ENCODE data around the gene CEACAM19. TPM values are rescaled to one million over a fixed set of nuclear protein-coding genes. Genes with fewer than 3 reads are reported as not detected.

Gene CEACAM19
- polyA plus RNA-seq, 2 donors: 5.6 to 7.5 TPM

DNA sequence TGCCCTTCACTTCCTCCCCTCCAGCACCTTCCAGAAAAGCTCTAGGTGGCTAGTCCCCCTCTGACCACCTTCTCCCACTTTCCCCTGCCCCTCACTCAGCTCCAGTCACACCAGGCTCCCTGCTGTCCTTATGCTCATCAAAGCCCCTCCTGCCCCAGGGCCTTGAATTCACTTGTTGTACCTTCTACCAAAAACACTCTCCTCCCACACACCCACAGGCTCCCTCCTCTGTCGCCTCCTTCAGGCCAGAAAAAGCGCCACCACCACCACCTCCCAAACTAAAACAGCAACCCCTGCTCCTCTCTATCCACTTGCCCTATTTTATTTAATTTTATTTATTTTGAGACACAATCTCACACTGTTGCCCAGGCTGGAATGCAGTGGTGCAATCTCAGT is 22.9 kb downstream of the CEACAM19 start:
- peaks cover 0 to 14% of the 10 kb centered on the region in 2 donors for H3K4me1 ChIP-seq (ENCODE audit: control insufficient read depth in 2 of 2, insufficient read depth in 2 of 2, low read length in 1 of 2)
- 78 to 90% methylated on average over 2 of the region's 2 CpGs for WGBS, 2 donors

DNA sequence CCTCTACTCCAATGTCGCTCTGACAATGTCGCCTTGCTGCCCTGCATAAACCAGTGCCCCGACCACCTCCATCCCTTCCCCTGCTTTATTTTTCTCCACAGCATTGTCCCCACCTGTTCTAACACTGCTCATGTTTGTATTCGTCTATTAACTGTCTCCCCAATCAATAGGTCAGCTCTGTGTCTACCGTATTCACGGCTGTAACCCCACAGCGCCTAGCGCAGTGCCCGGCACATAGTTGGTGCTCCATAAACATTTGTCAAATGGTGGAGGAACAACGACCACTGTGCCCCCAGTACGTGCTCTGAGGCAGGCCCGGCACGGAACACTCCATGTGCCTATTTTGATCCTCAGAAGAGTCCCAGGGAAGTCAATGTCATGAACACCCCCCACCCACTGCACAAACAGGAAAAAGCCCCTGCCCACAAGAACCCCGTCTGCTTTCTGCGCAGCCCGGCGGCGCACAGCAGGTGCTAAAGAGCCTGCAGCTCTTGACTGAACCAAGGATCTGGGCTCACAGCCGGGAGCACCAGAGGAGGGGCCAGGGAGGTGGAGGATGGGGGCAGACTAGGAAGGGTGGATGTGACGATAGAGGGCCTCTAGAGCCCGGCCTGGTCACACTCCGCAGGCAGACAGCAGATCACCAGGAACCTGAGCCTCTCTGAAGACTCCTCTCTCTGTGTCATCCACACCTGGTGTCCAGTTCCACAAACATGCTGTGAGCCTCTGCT is 25.8 kb downstream of the CEACAM19 start:
- 60 to 70% methylated on average over 22 of the region's 22 CpGs for WGBS, 2 donors
- H3K27me3 ChIP-seq (ENCODE audit: control insufficient read depth in 1 of 2, insufficient read depth in 2 of 2, low read length in 2 of 2): no peaks in the 10 kb centered on the region

More for the DNA sequence above, 22.9 kb downstream of the CEACAM19 start:
- Histone ChIP-seq H3K9me3 (ENCODE audit: control insufficient read depth in 2 of 2, insufficient read depth in 1 of 2, low read depth in 1 of 2, low read length in 1 of 2) (no peaks in the 10 kb centered on the region), H3K27ac (ENCODE audit: low read depth in 2 of 2, low read length in 1 of 2) (no peak overlapping the region), H3K4me3 (ENCODE audit: low read depth in 1 of 2, low read length in 2 of 2) (no peak overlapping the region), H3K36me3 (ENCODE audit: control insufficient read depth in 2 of 2, insufficient read depth in 2 of 2, low read length in 1 of 2) (no peaks in the 10 kb centered on the region), H3K27me3 (ENCODE audit: control insufficient read depth in 1 of 2, insufficient read depth in 2 of 2, low read length in 2 of 2) (no peaks in the 10 kb centered on the region)

GRCh38 chr19:44697670-44698034 is 26.4 kb downstream of the CEACAM19 start:
- Histone ChIP-seq H3K4me1 (ENCODE audit: control insufficient read depth in 2 of 2, insufficient read depth in 2 of 2, low read length in 1 of 2) (peaks cover 0 to 11% of the 10 kb centered on the region in 2 donors), H3K9me3 (ENCODE audit: control insufficient read depth in 2 of 2, insufficient read depth in 1 of 2, low read depth in 1 of 2, low read length in 1 of 2) (no peaks in the 10 kb centered on the region), H3K27ac (ENCODE audit: low read depth in 2 of 2, low read length in 1 of 2) (no peak overlapping the region), H3K27me3 (ENCODE audit: control insufficient read depth in 1 of 2, insufficient read depth in 2 of 2, low read length in 2 of 2) (no peaks in the 10 kb centered on the region), H3K4me3 (ENCODE audit: low read depth in 1 of 2, low read length in 2 of 2) (no peak overlapping the region), H3K36me3 (ENCODE audit: control insufficient read depth in 2 of 2, insufficient read depth in 2 of 2, low read length in 1 of 2) (no peaks in the 10 kb centered on the region)
- 82 to 88% methylated on average over 4 of the region's 4 CpGs for WGBS, 2 donors

More for the DNA sequence above, 25.8 kb downstream of the CEACAM19 start:
- Histone ChIP-seq H3K4me3 (ENCODE audit: low read depth in 1 of 2, low read length in 2 of 2) (no peak overlapping the region), H3K4me1 (ENCODE audit: control insufficient read depth in 2 of 2, insufficient read depth in 2 of 2, low read length in 1 of 2) (peaks cover 0 to 6% of the 10 kb centered on the region in 2 donors), H3K36me3 (ENCODE audit: control insufficient read depth in 2 of 2, insufficient read depth in 2 of 2, low read length in 1 of 2) (no peaks in the 10 kb centered on the region), H3K9me3 (ENCODE audit: control insufficient read depth in 2 of 2, insufficient read depth in 1 of 2, low read depth in 1 of 2, low read length in 1 of 2) (no peaks in the 10 kb centered on the region), H3K27ac (ENCODE audit: low read depth in 2 of 2, low read length in 1 of 2) (no peak overlapping the region)

GRCh38 chr19:44698492-44699201 is 27.4 kb downstream of the CEACAM19 start, which contains the start of gene CEACAM16:
Gene CEACAM16 (plus strand): TSS chr19:44699151. CDS start chr19:44701457, 2,306 bp downstream.
- no peaks in the 10 kb centered on the region for H3K27me3 ChIP-seq (ENCODE audit: control insufficient read depth in 1 of 2, insufficient read depth in 2 of 2, low read length in 2 of 2)
- no peaks in the 10 kb centered on the region for H3K36me3 ChIP-seq (ENCODE audit: control insufficient read depth in 2 of 2, insufficient read depth in 2 of 2, low read length in 1 of 2)
- peaks cover 0 to 11% of the 10 kb centered on the region in 2 donors for H3K4me1 ChIP-seq (ENCODE audit: control insufficient read depth in 2 of 2, insufficient read depth in 2 of 2, low read length in 1 of 2)
- no peaks in the 10 kb centered on the region for H3K9me3 ChIP-seq (ENCODE audit: control insufficient read depth in 2 of 2, insufficient read depth in 1 of 2, low read depth in 1 of 2, low read length in 1 of 2)
- H3K27ac ChIP-seq (ENCODE audit: low read depth in 2 of 2, low read length in 1 of 2): no peak within 1 kb of the TSS
- no peak within 1 kb of the TSS for H3K4me3 ChIP-seq (ENCODE audit: low read depth in 1 of 2, low read length in 2 of 2)
- 75 to 79% methylated on average over 13 of the region's 13 CpGs for WGBS, 2 donors

DNA sequence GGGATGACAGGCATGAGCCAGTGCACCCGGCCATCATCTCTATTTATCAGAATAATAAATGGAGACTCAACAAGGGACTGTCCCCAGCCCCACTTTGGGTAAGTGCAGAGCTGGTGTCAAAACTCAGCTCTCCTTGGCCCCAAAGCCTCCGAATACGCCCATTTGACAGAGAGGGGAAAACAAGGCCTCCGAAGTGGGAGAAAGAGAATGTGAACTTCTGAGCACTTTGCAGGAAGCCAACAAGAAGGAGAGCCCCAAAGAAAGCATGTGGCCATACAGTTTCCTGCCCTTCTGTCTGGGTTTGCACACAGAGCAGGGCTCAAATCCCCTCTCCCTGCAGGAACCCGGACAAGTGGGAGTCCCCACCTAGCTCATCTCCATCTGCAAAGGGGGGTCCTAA is 29.3 kb downstream of the CEACAM19 start:
- peaks cover 0 to 7% of the 10 kb centered on the region in 2 donors for H3K4me1 ChIP-seq (ENCODE audit: control insufficient read depth in 2 of 2, insufficient read depth in 2 of 2, low read length in 1 of 2)
- WGBS, 2 donors: 91% methylated on average over 5 of the region's 5 CpGs
- no peak overlapping the region for H3K4me3 ChIP-seq (ENCODE audit: low read depth in 1 of 2, low read length in 2 of 2)
- no peaks in the 10 kb centered on the region for H3K36me3 ChIP-seq (ENCODE audit: control insufficient read depth in 2 of 2, insufficient read depth in 2 of 2, low read length in 1 of 2)
- no peaks in the 10 kb centered on the region for H3K27me3 ChIP-seq (ENCODE audit: control insufficient read depth in 1 of 2, insufficient read depth in 2 of 2, low read length in 2 of 2)
- H3K27ac ChIP-seq (ENCODE audit: low read depth in 2 of 2, low read length in 1 of 2): no peak overlapping the region
- H3K9me3 ChIP-seq (ENCODE audit: control insufficient read depth in 2 of 2, insufficient read depth in 1 of 2, low read depth in 1 of 2, low read length in 1 of 2): no peaks in the 10 kb centered on the region

- H3K27me3 ChIP-seq (ENCODE audit: control insufficient read depth in 1 of 2, insufficient read depth in 2 of 2, low read length in 2 of 2): no peaks in the 10 kb centered on the region
- peak overlapping the region in 1 of 2 donors; percentile 1 for H3K27ac ChIP-seq (ENCODE audit: low read depth in 2 of 2, low read length in 1 of 2)
- H3K9me3 ChIP-seq (ENCODE audit: control insufficient read depth in 2 of 2, insufficient read depth in 1 of 2, low read depth in 1 of 2, low read length in 1 of 2): no peaks in the 10 kb centered on the region
- no peaks in the 10 kb centered on the region for H3K36me3 ChIP-seq (ENCODE audit: control insufficient read depth in 2 of 2, insufficient read depth in 2 of 2, low read length in 1 of 2)
- 81 to 87% methylated on average over 15 of the region's 15 CpGs for WGBS, 2 donors
- no peak overlapping the region for H3K4me3 ChIP-seq (ENCODE audit: low read depth in 1 of 2, low read length in 2 of 2)
- H3K4me1 ChIP-seq (ENCODE audit: control insufficient read depth in 2 of 2, insufficient read depth in 2 of 2, low read length in 1 of 2): peaks cover 0 to 5% of the 10 kb centered on the region in 2 donors
Observed at GRCh38 chr19:44701228-44701627, 29.9 kb downstream of the CEACAM19 start.

DNA sequence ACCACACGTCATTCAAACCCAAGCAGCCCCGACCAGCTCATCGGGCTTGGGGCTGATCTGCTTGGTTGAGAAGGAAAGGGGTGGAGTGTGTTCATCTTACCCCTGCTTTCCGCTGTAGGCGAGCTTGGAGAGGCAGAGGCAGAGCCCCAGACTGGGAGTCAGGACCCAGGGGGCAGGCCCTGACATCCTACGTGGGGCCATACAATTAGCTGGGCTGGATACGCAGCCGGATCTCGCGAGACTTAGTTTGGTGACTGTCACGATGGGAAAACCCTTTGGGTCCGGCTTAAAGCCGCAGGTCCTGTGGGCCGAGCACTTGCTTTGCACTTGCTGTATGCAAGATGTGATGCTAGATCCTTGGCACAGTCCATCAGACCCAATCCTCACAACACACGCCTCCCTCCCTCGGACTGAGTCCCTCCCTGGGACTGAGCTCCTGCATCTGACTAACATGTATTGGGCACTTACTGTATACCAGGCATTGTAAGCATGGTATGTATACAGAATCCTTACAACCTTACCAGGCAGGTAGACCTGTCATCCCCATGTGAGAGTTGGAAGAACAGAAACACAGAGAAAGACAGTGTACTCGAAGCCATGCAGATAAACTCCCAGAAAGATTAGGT is 31.4 kb downstream of the CEACAM19 start:
- peaks cover 0 to 5% of the 10 kb centered on the region in 2 donors for H3K4me1 ChIP-seq (ENCODE audit: control insufficient read depth in 2 of 2, insufficient read depth in 2 of 2, low read length in 1 of 2)
- no peaks in the 10 kb centered on the region for H3K9me3 ChIP-seq (ENCODE audit: control insufficient read depth in 2 of 2, insufficient read depth in 1 of 2, low read depth in 1 of 2, low read length in 1 of 2)
- no peak overlapping the region for H3K4me3 ChIP-seq (ENCODE audit: low read depth in 1 of 2, low read length in 2 of 2)
- no peaks in the 10 kb centered on the region for H3K36me3 ChIP-seq (ENCODE audit: control insufficient read depth in 2 of 2, insufficient read depth in 2 of 2, low read length in 1 of 2)
- H3K27ac ChIP-seq (ENCODE audit: low read depth in 2 of 2, low read length in 1 of 2): peak overlapping the region in 1 of 2 donors; percentile 44
- WGBS, 2 donors: 84 to 85% methylated on average over 17 of the region's 17 CpGs
- H3K27me3 ChIP-seq (ENCODE audit: control insufficient read depth in 1 of 2, insufficient read depth in 2 of 2, low read length in 2 of 2): no peaks in the 10 kb centered on the region

- Histone ChIP-seq H3K9me3 (ENCODE audit: control insufficient read depth in 2 of 2, insufficient read depth in 1 of 2, low read depth in 1 of 2, low read length in 1 of 2) (no peaks in the 10 kb centered on the region), H3K27ac (ENCODE audit: low read depth in 2 of 2, low read length in 1 of 2) (no peak overlapping the region)
Observed at GRCh38 chr19:44703336-44704078, 32.2 kb downstream of the CEACAM19 start.

DNA sequence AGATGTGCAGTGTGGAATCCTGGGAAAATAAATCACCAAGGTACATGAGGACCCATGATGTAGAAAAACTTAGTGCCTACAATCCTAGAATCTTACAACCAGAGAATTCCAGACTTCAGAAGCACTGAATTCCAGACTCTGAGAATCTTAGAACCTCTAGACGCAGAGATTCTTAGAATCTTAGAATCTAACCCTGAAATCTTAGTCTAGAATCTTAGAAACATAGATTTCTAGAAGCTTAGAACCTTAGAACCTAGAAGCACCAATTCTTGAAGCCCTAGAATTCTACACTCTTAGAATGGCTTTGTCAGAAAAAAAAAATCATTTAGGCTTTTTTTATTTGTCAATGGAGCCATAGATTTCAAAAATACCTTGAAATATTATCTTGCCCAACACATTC is 33.7 kb downstream of the CEACAM19 start:
- Histone ChIP-seq H3K27me3 (ENCODE audit: control insufficient read depth in 1 of 2, insufficient read depth in 2 of 2, low read length in 2 of 2) (no peaks in the 10 kb centered on the region), H3K36me3 (ENCODE audit: control insufficient read depth in 2 of 2, insufficient read depth in 2 of 2, low read length in 1 of 2) (no peaks in the 10 kb centered on the region), H3K27ac (ENCODE audit: low read depth in 2 of 2, low read length in 1 of 2) (no peak overlapping the region), H3K9me3 (ENCODE audit: control insufficient read depth in 2 of 2, insufficient read depth in 1 of 2, low read depth in 1 of 2, low read length in 1 of 2) (no peaks in the 10 kb centered on the region), H3K4me3 (ENCODE audit: low read depth in 1 of 2, low read length in 2 of 2) (no peak overlapping the region), H3K4me1 (ENCODE audit: control insufficient read depth in 2 of 2, insufficient read depth in 2 of 2, low read length in 1 of 2) (peaks cover 0 to 5% of the 10 kb centered on the region in 2 donors)
- 93% methylated on average over 1 of the region's 1 CpG for WGBS, 2 donors

More at GRCh38 chr19:44703336-44704078, 32.2 kb downstream of the CEACAM19 start:
- Histone ChIP-seq H3K27me3 (ENCODE audit: control insufficient read depth in 1 of 2, insufficient read depth in 2 of 2, low read length in 2 of 2) (no peaks in the 10 kb centered on the region), H3K4me1 (ENCODE audit: control insufficient read depth in 2 of 2, insufficient read depth in 2 of 2, low read length in 1 of 2) (peaks cover 0 to 5% of the 10 kb centered on the region in 2 donors), H3K36me3 (ENCODE audit: control insufficient read depth in 2 of 2, insufficient read depth in 2 of 2, low read length in 1 of 2) (no peaks in the 10 kb centered on the region), H3K4me3 (ENCODE audit: low read depth in 1 of 2, low read length in 2 of 2) (no peak overlapping the region)
- WGBS, 2 donors: 88% methylated on average over 24 to 28 of the region's 28 CpGs
